ENCODE measurements around the gene UBE2Q2.
"Not testable (repeated sequence)": the region's sequence is repeated elsewhere in the genome, so short reads cannot be mapped to it uniquely, and the experiment has no call there.

Gene UBE2Q2

GRCh38 chr15:75842722-75843677 lies at the start of gene UBE2Q2:
TSS of gene UBE2Q2 (plus strand) at chr15:75843447. CDS start at chr15:75843667, 220 bp downstream.
- peak; percentile 64 for DNase-seq (ENCODE audit: low spot score)

DNA sequence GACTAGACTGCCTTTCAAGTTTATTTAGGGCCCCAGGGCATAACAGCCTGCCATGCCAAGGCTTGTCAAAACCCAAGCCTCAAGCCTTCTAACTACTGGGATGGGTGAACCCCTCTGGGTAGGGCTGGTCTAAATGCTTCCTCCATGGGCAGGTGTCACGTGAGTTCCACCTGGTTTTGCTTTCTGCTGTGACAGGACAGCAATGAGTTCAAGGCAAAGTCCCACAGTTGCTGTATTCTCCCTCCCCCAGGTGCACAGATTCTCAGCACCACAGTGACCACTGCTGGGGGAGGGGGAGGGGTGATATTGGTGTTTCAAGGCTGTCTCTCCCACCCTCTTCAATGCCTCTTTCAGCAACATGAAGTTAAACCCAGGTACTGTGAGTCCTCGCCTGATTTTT lies 46.9 kb upstream of the UBE2Q2 start:
- DNase-seq (ENCODE audit: low spot score) = no peak

DNA sequence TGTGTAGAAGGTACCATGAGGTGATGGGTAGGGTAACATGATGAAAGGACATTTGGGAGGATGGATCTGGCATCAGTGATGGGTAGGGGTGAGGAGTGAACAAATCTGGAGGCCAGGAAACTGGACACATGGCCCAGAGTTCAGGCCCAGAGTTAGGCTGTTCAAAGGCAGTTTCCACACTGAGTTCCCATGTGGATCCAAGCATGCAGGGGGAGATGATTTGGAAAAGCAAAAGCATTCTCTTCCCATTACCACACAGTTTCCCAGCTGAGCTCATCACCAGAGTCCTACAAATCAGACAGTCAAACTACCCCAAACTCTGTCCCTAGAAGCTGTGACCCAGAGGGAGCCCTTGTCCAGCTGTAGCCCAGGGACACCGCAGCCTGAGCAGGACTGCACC lies 46.1 kb upstream of the UBE2Q2 start:
- DNase-seq (ENCODE audit: low spot score) = not testable (repeated sequence)

DNA sequence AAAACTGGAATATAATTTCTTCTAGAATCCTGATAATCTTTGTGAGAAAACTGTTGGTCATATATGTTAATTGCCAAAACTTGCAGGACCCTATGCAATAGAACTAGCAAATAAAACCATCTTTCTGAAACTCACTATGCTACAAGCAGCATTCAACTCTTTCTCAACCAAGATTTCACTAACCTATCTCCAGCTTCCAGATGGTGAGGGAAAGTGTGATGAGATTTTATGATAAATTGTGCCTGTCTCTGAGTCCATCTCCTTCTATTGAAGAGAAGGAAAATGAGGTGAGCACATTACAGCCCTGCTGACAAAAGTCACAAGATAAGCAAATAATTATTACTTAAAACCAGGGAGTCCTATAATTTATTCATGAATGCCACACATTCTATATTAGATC lies 44.1 kb upstream of the UBE2Q2 start:
- no peak for DNase-seq (ENCODE audit: low spot score)

GRCh38 chr15:75800409-75800808 lies 42.8 kb upstream of the UBE2Q2 start:
- DNase-seq (ENCODE audit: low spot score) = not testable (repeated sequence)

GRCh38 chr15:75801859-75802593 lies 41.2 kb upstream of the UBE2Q2 start:
- DNase-seq (ENCODE audit: low spot score) = peak; percentile 81

DNA sequence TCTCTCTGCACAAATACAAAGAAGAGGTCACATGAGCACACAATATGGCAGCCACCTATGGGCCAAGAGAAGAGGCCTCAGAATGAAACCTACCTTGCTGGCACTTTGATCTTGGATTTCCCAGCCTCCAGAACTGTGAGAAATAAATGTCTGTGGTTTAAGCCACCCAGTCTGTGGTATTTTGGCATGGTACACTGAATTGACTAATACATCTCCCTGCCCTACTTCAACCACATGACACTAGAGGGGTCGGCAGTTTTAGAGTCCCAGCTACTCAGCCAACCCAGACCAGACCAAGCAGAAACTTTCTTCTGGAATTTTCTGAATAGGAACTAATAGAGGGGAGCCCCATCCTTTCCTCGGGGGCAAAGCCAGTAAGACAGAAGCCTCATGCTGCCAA lies 35.8 kb upstream of the UBE2Q2 start:
- not testable (repeated sequence) for DNase-seq (ENCODE audit: low spot score)

DNA sequence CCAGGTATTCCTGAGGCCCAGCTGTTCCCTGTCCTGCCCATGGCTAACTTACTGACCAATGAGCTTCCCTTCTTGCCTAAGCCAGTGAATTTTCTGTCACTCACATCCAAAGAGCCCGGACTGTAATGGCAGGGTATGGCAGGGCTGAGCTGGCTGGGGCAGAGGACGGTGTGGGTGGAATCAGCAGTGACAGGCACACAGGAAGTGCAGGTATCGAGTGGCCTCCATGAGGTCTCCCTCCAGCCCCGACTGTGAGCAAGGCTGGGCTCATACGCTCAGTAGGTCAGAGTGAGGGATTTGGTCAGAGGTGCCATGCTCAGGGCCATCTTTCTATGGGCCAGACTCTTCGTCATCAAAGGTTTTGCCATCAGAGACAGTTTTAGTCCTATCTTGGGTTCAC lies 35.2 kb upstream of the UBE2Q2 start:
- not testable (repeated sequence) for DNase-seq (ENCODE audit: low spot score)

GRCh38 chr15:75808563-75808962 lies 34.7 kb upstream of the UBE2Q2 start:
- no peak for DNase-seq (ENCODE audit: low spot score)

GRCh38 chr15:75809986-75810750 lies 33.1 kb upstream of the UBE2Q2 start:
- DNase-seq (ENCODE audit: low spot score) = no peak

DNA sequence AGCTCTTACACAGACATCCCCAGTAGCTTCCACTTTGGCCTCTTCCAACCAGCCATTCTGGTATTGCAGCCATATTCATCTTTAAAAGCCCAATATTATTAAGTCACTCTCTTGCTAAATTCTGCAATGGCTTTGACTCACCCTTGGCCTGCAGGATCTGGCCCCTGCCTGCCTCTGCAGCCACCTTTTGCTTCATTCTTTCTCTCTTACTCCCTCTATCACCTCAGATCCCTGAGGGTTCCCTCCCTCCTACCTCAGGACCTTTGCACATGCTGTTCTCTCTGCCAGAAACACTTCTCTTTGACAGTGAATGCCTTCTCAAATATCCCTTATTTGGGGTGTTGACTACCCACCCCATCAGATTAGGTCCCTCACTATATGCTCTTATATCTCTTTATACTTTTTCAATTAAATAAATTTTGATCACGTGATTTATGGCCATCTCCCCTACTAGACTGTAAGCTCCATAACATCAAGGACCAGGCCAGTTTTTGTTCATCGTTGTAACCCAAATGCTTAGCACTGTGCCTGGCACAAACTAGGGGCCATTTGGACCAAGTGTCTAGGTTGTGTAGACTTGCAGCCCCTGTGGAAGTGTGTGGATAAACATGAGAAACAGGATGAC lies 32.3 kb upstream of the UBE2Q2 start:
- no peak for DNase-seq (ENCODE audit: low spot score)

GRCh38 chr15:75811626-75812025 lies 31.6 kb upstream of the UBE2Q2 start:
- DNase-seq (ENCODE audit: low spot score) = no peak

- DNase-seq (ENCODE audit: low spot score) = no peak
Observed at GRCh38 chr15:75814794-75815193, 28.5 kb upstream of the UBE2Q2 start.

DNA sequence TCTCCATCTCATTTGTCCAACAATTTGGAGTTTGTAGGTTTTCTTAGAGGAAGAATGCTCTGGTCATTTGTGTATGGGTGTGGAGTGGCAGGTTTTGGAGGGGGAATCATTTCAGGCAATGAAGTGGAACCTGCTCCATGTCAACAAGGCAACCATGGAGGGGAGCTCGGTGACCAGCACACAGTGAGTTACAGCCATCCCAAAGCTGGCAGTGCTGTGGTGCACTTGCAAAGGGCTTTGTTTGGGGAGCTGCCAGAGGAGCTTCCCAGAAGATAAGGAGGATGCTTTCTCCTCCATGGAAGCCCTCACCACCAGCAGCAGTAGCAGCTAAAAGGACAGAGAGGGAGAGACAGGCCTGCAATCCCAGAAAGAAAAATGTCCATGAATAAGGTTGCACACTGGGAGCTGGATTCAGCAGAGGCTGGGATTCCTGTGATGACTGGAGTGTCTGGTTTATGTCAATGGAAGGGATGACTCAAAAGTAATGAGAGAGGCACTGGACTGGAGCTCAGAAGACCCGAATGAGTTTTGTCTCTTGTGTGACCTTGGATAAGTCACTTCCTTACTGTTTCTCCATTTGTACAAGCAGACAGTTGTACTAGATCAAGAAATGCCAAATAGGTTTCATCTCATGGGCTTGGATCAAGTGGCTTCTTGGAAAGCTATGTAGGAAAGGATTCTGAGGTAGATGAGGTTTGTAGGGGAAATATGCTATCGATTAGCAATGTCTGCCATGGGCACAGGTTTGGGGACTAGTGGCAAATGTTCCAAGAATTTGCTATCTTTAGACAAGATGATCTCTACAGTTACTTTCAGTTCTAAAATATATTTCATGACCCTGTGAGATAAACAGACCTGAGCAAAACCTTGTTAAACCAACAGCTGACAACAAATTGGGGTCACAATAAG lies 27.2 kb upstream of the UBE2Q2 start:
- DNase-seq (ENCODE audit: low spot score) = no peak

- DNase-seq (ENCODE audit: low spot score) = no peak
Observed at GRCh38 chr15:75817138-75817935, 25.9 kb upstream of the UBE2Q2 start.

DNA sequence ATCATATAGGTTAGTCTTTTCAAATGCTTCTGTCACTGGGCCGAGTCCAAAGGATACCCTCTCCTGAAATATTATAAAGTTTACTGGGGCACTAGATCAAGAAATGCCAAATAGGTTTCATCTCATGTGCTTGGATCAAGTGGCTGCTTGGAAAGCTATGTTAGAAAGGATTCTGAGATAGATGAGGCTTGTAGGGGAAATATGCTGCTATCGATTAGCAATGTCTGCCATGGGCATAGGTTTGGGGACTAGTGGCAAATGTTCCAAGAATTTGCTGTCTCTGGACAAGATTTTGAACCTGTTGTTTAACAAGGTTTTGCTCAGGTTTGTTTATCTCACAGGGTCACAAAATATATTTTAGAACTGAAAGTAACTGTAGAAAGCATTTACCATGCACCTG lies 23.0 kb upstream of the UBE2Q2 start:
- no peak for DNase-seq (ENCODE audit: low spot score)

- no peak for DNase-seq (ENCODE audit: low spot score)
Observed at GRCh38 chr15:75821786-75822345, 21.4 kb upstream of the UBE2Q2 start.

DNA sequence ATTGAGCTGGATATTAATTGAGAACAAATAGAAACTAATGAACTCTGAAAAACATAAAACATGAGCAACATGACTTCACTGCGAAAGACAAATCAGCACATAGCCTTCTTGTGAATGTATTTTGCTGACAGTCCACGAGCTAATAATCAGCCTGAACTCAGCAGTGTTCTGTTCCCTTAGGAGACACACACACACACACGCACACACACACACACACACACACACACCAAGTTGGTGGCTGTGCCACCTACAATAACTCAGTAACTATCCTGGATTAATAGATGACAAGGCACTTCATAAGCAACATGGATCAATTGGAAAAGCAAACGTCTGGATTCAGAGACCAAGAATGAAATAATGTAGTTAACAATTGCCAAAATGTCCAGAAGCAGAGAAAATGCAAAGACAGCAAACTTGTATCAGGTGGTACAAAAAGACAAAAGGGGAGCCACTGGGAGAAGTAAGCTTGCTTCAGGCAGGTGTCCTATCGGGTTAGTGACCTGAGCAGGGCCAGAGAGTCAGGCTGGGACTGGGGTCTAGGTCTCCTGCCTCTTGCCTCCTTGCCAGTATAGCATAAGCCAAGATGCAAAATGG lies 20.5 kb upstream of the UBE2Q2 start:
- no peak for DNase-seq (ENCODE audit: low spot score)

Measured in Ammon's horn (tissue), 1 donor.